ENCODE measurements around the gene PMPCA.

The PMPCA gene

DNA sequence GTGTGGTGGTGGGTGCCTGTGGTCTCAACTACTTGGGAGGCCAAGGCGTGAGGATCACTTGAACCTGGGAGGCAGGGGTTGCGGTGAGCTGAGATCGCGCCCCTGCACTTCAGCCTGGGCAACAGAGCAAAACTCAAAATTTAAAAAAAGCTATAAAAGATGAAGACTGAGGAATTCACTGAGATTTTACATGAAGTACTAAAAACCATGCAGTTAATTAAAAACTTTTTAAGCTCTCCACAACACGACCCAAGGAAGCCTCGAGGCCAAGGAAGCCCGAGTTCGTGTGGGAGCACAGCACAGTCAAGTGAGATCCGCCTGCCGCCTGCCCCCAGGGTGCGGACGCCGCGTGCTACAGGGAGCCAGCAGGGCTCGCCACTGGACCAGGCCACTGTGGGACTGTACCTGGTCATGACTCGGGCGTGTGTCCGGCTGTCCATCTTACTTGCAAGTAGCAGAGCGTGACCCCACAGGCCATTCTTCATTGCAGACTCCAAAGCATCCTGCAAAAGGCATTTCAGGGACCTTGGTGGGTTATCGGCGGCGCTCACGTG is 50.4 kb downstream of the PMPCA start:
- Histone ChIP-seq H3K36me3 (ENCODE audit: insufficient read depth, low read length) (peaks cover 88% of the 10 kb centered on the region), H3K9ac (ENCODE audit: low read depth, low read length, poor library complexity, severe bottlenecking) (no peak overlapping the region), H2AFZ (ENCODE audit: low read length) (no peak overlapping the region), H3K27me3 (ENCODE audit: insufficient read depth, low read length, poor library complexity, severe bottlenecking) (no peaks in the 10 kb centered on the region), H3K9me2 (replicated peaks; ENCODE audit: low read depth, low read length) (no peaks in the 10 kb centered on the region), H3K9me3 (ENCODE audit: insufficient read depth, low read depth, low read length) (no peaks in the 10 kb centered on the region), H3K4me1 (ENCODE audit: insufficient read depth, low read length, poor library complexity, severe bottlenecking) (no peaks in the 10 kb centered on the region), H3K4me3 (ENCODE audit: low read length, poor library complexity, severe bottlenecking) (no peak overlapping the region), H3F3A (ENCODE audit: low read depth) (no peaks in the 10 kb centered on the region), H3K79me2 (ENCODE audit: insufficient read depth, low read length) (no peaks in the 10 kb centered on the region), H4K20me1 (ENCODE audit: insufficient read depth, low read length, poor library complexity, severe bottlenecking) (no peaks in the 10 kb centered on the region), H3K4me2 (ENCODE audit: low read depth, low read length, poor library complexity, severe bottlenecking) (no peak overlapping the region)
- TF ChIP-seq, protein P1, sequence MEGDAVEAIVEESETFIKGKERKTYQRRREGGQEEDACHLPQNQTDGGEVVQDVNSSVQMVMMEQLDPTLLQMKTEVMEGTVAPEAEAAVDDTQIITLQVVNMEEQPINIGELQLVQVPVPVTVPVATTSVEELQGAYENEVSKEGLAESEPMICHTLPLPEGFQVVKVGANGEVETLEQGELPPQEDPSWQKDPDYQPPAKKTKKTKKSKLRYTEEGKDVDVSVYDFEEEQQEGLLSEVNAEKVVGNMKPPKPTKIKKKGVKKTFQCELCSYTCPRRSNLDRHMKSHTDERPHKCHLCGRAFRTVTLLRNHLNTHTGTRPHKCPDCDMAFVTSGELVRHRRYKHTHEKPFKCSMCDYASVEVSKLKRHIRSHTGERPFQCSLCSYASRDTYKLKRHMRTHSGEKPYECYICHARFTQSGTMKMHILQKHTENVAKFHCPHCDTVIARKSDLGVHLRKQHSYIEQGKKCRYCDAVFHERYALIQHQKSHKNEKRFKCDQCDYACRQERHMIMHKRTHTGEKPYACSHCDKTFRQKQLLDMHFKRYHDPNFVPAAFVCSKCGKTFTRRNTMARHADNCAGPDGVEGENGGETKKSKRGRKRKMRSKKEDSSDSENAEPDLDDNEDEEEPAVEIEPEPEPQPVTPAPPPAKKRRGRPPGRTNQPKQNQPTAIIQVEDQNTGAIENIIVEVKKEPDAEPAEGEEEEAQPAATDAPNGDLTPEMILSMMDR (conservative IDR thresholded peaks at IDR 0.05; ENCODE audit: low read length), result no peak
- no peak for TF ChIP-seq EZH2phosphoT487 (IDR thresholded peaks at IDR 0.05; ENCODE audit: borderline replicate concordance)

DNA sequence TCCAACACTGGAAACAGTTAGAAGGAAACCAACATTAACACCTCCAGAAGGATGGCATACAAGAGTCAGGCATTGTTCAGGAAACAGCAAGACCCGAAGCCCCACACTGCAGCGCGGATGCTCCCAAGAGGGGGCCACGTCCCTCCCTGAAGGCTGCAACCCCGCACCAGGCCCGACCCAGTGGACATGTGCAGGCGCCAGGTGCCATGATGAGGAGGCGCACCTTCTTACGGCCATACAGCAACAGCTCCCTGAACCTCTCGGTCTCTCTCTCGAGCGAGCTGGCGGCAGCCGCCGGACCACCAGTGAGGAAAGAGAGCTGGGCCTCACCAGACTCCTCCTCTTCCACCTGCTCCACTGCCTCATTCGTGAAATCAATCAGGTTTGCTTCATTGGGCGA is 52.2 kb downstream of the PMPCA start:
- H2AFZ ChIP-seq (ENCODE audit: low read length), result no peak overlapping the region
- no peaks in the 10 kb centered on the region for H3K79me2 ChIP-seq (ENCODE audit: insufficient read depth, low read length)
- H3K9me2 ChIP-seq (replicated peaks; ENCODE audit: low read depth, low read length), result no peaks in the 10 kb centered on the region
- H3K9me3 ChIP-seq (ENCODE audit: insufficient read depth, low read depth, low read length), result no peaks in the 10 kb centered on the region
- no peak overlapping the region for H3K9ac ChIP-seq (ENCODE audit: low read depth, low read length, poor library complexity, severe bottlenecking)
- H3F3A ChIP-seq (ENCODE audit: low read depth), result no peaks in the 10 kb centered on the region
- H3K4me3 ChIP-seq (ENCODE audit: low read length, poor library complexity, severe bottlenecking), result no peak overlapping the region
- peaks cover 87% of the 10 kb centered on the region for H3K36me3 ChIP-seq (ENCODE audit: insufficient read depth, low read length)
- H3K27me3 ChIP-seq (ENCODE audit: insufficient read depth, low read length, poor library complexity, severe bottlenecking), result no peaks in the 10 kb centered on the region
- H3K4me2 ChIP-seq (ENCODE audit: low read depth, low read length, poor library complexity, severe bottlenecking), result no peak overlapping the region
- no peaks in the 10 kb centered on the region for H3K4me1 ChIP-seq (ENCODE audit: insufficient read depth, low read length, poor library complexity, severe bottlenecking)
- TF ChIP-seq, protein P1 (conservative IDR thresholded peaks at IDR 0.05; ENCODE audit: low read length), result no peak
- TF ChIP-seq EZH2phosphoT487 (IDR thresholded peaks at IDR 0.05; ENCODE audit: borderline replicate concordance), result no peak
- no peaks in the 10 kb centered on the region for H4K20me1 ChIP-seq (ENCODE audit: insufficient read depth, low read length, poor library complexity, severe bottlenecking)

GRCh38 chr9:136463578-136463977 is 53.1 kb downstream of the PMPCA start:
- no peaks in the 10 kb centered on the region for H3F3A ChIP-seq (ENCODE audit: low read depth)
- no peak overlapping the region for H3K4me2 ChIP-seq (ENCODE audit: low read depth, low read length, poor library complexity, severe bottlenecking)
- no peak overlapping the region for H3K9ac ChIP-seq (ENCODE audit: low read depth, low read length, poor library complexity, severe bottlenecking)
- no peaks in the 10 kb centered on the region for H3K9me2 ChIP-seq (replicated peaks; ENCODE audit: low read depth, low read length)
- TF ChIP-seq, protein P1 (conservative IDR thresholded peaks at IDR 0.05; ENCODE audit: low read length), result no peak
- no peak for TF ChIP-seq EZH2phosphoT487 (IDR thresholded peaks at IDR 0.05; ENCODE audit: borderline replicate concordance)
- no peaks in the 10 kb centered on the region for H3K4me1 ChIP-seq (ENCODE audit: insufficient read depth, low read length, poor library complexity, severe bottlenecking)
- H3K79me2 ChIP-seq (ENCODE audit: insufficient read depth, low read length), result no peaks in the 10 kb centered on the region
- H4K20me1 ChIP-seq (ENCODE audit: insufficient read depth, low read length, poor library complexity, severe bottlenecking), result no peaks in the 10 kb centered on the region
- no peak overlapping the region for H3K4me3 ChIP-seq (ENCODE audit: low read length, poor library complexity, severe bottlenecking)
- H3K36me3 ChIP-seq (ENCODE audit: insufficient read depth, low read length), result peaks cover 94% of the 10 kb centered on the region
- no peaks in the 10 kb centered on the region for H3K27me3 ChIP-seq (ENCODE audit: insufficient read depth, low read length, poor library complexity, severe bottlenecking)
- no peaks in the 10 kb centered on the region for H3K9me3 ChIP-seq (ENCODE audit: insufficient read depth, low read depth, low read length)
- no peak overlapping the region for H2AFZ ChIP-seq (ENCODE audit: low read length)

Measured in Loucy (cell line).